GM18519 (cell line): ENCODE data around the gene PRKG1.

ENCODE experiments used
- ATAC-seq: cut with Tn5 transposase; IDR thresholded peaks from one replicate; pipeline ENCODE4 v1.9.1; 2021; ENCODE audit warnings: mild to moderate bottlenecking, moderate library complexity; ENCODE audit not compliant: unreplicated experiment, low FRiP score

The PRKG1 gene

DNA sequence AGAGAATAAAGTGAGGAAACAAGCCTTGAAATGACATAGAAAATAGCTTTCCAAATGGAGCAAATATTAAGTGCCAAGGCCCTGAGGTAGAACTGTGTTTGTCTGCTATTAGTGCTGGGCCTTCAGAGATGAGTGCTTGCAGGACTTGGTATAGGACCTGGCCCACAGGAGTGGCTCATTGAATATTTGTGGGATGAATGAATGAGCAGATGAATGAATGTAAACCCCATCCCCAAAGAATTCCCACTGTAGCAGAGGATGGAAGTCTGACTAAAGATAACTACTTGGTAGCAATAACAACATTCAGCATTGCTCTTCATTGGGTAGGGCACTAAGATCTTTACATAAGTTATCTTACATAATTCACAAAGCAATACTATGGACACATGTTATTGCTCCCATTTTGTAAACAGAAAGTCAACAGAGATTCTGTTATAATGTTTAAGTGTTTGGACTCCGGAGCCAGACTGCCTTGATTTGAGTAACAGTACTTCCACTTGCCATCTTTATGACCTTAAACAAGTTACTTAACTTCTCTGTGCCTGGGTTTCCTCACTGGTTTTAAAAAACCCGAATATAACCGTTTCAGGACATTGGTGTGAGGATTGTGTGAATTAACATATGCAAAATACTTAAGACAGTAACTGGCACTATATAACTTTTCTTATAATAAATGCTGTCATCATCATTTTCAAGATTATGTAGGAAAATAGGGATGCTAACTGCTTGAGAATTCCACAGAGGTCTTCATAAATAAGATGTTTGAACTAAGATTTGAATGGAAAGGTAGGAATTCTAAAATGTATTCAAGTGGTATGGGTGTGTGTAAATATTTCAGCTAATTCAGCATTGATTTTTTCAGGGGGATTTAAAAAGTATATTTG, 141.9 kb downstream of the PRKG1 start:
- ATAC-seq: no peak

DNA sequence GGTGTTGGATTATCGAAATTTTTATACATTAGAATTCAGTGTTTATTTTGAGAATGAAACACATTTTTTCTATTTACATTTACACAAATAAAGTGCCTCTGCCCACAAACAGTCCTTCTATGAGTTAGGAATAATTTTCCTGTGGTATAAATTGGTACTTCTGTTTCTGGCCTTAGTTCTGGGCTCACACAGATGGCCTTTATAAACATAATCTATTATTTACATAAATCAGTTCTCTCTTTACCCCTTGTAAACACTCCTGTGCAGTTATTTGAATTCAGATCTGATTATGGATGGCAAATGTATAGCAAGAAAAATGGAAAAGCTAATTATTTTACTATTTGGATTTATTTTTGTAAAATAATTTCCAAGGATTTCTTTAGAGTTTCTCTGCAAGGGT, 143.2 kb downstream of the PRKG1 start:
- no peak for ATAC-seq

- no peak for ATAC-seq
Measured at GRCh38 chr10:51224671-51225161, 150.4 kb downstream of the PRKG1 start.

GRCh38 chr10:51227897-51228713, 153.8 kb downstream of the PRKG1 start:
- ATAC-seq: no peak

- ATAC-seq: no peak
Measured at GRCh38 chr10:51228714-51229100, 154.4 kb downstream of the PRKG1 start.

GRCh38 chr10:51230887-51231585, 156.7 kb downstream of the PRKG1 start:
- no peak for ATAC-seq

DNA sequence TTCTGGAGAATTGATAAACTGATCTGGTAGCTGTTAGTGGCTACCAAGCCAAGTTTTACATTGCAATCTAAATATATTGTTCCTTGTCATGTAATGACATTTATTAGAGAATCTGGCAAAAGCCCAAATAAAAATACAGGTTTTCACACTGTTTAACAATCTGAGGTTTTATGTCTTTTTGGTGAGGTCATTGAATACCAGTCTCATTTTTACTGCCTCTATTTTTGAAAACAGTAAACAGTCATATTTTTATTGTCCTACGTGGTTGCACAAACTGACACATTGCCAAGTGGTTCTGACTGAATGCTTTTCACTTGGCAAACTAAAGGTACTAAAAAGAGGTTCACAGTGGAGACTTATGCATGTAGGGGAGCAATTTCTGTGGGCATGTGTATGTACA, 157.5 kb downstream of the PRKG1 start:
- ATAC-seq: no peak

DNA sequence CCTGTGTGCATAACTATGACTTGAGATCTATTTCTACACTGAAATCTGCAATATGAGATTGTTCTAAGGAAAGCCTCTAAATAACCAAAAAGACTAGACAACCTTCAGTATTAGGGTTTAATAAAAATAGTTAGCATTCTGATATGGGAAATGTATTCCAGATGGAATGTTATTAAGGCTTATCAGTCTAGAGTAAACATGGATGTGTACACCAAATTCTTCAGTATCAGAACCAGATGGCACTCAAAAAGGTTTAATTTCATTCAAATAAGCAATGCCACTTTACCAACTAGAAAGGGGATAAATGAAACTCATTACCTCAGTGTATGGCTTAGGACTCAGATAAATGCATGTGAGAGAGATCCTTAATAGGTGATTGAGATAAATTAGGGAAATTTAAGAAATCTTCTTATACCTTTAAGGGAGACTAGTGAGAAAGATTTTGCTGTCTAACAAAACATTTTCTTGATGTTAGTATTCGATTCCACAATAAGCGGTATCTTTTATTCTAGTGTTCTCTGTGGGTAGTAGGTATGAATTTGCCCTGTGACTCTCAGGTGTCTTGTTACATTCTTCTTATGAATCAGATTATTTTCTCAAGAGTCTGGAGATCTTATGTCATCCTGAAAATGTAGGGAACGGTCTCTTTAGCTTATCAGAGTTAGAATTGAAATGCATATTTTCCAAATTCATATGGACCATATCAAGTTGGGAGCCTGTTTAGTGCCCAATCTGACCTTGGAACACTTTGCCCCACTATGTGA, 159.2 kb downstream of the PRKG1 start:
- ATAC-seq: no peak

- no peak for ATAC-seq
Measured at GRCh38 chr10:51235865-51236264, 161.6 kb downstream of the PRKG1 start.

DNA sequence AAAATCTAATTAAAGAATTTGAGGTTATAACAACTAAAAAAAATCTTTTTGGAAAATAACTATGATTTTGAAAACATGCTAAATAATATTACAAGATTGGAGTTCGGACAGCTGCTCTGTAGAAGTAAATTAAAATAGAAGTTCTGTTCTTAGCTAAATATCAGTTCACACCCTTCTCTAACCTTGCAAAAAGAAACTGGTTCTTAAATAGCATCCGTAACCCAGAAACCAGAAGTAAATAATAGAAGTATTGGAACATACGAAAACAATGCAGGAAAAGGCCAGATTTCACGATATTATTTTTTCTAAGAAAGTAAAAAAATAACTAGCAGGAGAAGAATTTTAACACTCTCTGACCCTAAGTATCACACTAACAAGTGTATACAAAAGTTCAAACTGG, 164.7 kb downstream of the PRKG1 start:
- no peak for ATAC-seq

DNA sequence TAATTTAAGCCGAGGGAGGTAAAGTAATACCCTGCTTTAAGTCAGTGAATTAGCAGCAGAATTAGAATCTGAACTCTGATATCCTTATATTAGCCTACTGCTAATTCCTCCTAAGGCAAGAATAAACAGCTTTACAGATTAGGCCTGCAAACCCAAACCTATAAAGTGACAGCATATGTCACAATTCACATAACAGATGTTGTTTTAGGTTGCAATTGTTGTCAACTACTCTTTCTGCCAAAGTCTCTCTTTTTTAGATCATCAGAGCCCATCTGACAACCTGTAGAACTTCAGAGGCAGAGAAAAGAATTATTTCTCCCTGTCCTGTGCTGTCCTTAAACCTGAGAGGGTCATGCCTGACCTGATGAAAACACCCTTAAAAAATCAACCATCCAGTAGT, 167.2 kb downstream of the PRKG1 start:
- no peak for ATAC-seq

- no peak for ATAC-seq
Measured at GRCh38 chr10:51242393-51242792, 168.1 kb downstream of the PRKG1 start.

DNA sequence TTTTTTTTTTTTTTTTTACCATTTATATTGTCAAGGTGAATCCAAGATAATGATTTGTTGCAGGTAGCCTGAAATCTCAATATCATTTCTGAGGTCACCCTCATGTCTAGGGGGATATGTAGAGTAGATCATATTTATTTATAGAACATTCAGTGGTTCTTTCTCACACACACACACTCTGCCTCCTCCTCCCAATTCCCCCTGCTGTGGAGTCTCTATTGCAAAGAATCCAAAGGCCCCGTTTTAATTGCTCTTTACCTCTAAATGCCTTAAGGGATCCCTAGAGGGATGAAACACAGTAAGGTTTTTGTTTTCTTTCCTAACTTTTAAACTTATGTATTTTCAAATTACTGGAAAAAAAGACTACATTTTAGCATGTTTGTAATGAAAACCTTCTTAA, 170.0 kb downstream of the PRKG1 start:
- ATAC-seq: no peak

GRCh38 chr10:51244748-51245490, 170.6 kb downstream of the PRKG1 start:
- no peak for ATAC-seq

- no peak for ATAC-seq
Measured at GRCh38 chr10:51246156-51246555, 171.9 kb downstream of the PRKG1 start.

- no peak for ATAC-seq
Measured at GRCh38 chr10:51250278-51250920, 176.1 kb downstream of the PRKG1 start.

DNA sequence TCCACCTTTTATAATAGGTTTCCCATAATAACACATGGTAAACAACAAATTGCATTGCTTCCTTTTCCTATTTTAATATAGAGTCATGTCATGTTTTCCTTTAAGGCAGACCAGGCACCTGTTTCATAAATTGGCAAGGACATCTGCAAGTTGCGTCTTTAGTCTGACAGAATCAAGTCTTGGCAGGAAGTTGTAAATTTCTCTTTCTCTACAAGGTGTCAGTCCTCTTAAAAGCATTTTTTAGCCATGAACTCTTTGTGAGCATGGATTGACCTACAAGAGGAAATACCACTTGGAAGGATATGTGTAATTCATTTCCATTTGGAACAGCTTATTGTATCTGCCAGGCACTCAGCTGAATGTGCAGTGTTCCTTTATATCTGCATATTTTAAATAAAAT, 176.8 kb downstream of the PRKG1 start:
- ATAC-seq: no peak

DNA sequence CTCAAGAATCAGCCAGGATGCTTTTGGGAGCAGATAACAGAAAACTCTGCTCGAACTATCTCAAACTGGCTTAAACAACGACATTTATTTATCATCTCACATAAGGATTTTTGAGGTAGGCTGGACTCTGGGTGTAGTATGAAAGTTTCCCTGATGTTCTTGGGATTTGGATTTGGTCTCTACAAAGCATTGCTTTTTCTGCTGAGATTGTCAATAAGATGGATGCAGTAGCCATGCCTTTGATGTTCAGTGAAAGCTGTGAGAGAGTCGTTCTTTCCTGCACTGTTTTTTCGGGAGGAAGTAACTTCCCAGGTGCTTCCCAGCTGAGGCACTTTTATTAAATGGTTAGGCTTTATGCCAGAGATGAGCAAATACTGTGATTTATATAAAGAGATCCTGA, 181.1 kb downstream of the PRKG1 start:
- no peak for ATAC-seq
